ENCODE measurements around the gene CHMP6. TPM values are rescaled to one million over a fixed set of nuclear protein-coding genes. Genes with fewer than 3 reads are reported as not detected.
A peak's percentile ranks its signal among the peaks of the same experiment; 100 is the strongest.

CHMP6 gene
- total and polyA plus RNA-seq, 9 of the 15 experiments (the other 6 are each of a cell fraction or from before 2014, with no cell fraction given) = 0.25 to 30.4 (median 13.4) TPM

DNA sequence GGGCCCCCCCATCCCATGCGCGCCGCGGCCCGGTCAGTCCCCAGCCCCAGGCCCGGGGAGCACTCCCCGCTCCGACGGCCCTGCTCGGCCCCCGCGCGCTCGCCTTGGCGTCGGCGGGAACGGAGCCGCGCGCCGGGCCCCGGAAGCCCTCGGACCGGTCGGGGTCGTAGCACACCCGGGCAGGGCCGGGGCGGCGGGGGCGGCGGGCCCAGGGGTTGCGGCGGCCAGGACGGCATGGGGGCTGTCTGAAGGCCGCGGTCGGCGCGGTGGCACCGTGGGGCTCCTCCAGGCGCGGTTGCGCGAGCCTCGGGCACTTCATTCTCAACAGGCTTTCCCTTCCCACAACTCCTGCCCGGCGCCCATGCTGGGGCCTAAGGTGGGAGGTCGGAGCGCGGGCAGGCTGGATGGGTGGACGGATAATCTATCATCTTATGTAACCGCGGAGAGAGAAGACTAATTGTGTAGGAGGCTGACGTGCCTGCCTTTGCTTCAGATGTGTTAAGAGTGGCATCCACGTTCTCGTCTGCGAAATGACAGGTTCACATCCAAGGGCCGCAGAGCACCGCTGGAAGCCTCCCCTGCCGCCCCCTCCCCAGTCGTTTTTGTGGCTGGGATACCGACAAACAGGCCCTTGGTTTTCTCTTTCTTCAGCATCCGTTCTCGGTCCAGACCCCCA, 44.0 kb downstream of the CHMP6 start:
- ATAC-seq (peak; percentile 11), FAIRE-seq (peak; percentile 15), DNase-seq (ENCODE audit: extremely low read depth in 1 of 4, low spot score in 3 of 4) (peak in 2 of 4 experiments; percentile 57 to 79)
- in situ Hi-C loops (cut with MboI) (no loop called here), intact Hi-C loops (cut with micrococcal nuclease) (loop anchor here (2.0 kb wide), 1 partner anchor 21 kb away; no protein-coding TSS in a partner anchor)
- ChIA-PET POLR2A (interaction anchor here (0.5 to 1.8 kb wide), 13 partner anchors 8 to 626 kb away, joined by 3 to 6 read pairs (median 4); no protein-coding TSS in a partner anchor), CTCF (ENCODE audit: low intra/inter-chr PET ratio) (interaction anchor here (1.4 kb wide), 1 partner anchor 47 kb away, joined by 4 read pairs; no protein-coding TSS in a partner anchor)
- Histone ChIP-seq H4K20me1 (replicated peaks; ENCODE audit: control insufficient read depth, insufficient read depth, low read length) (peaks cover 33% of the 10 kb centered on the region), H3K27ac (ENCODE audit: extremely low read depth, low read depth, low read length) (peak overlapping the region; percentile 33; the same call in 2 of the 3 replicates), H3K9me1 (ENCODE audit: control insufficient read depth, insufficient read depth, low read length) (peaks cover 5% of the 10 kb centered on the region), H3K9me3 (replicated peaks; ENCODE audit: control insufficient read depth, insufficient read depth, low read depth, low read length) (no peaks in the 10 kb centered on the region), H3K79me2 (ENCODE audit: control insufficient read depth, insufficient read depth, low read length) (peaks cover 58% of the 10 kb centered on the region), H2AFZ (ENCODE audit: low read depth, low read length) (no peak overlapping the region), H3K27me3 (ENCODE audit: control insufficient read depth in 2 of 2, insufficient read depth in 2 of 2, low read length in 2 of 2) (no peaks in the 10 kb centered on the region), H3K4me2 (ENCODE audit: insufficient read depth, low read length) (peak overlapping the region; percentile 78), H3K4me3 (peak overlapping the region; percentile 58), H3K36me3 (ENCODE audit: control insufficient read depth, insufficient read depth, low read length) (peaks cover 33% of the 10 kb centered on the region; the same call in 2 of the 3 replicates), H3K9ac (ENCODE audit: insufficient read depth in 1 of 2, low read depth in 2 of 2, low read length in 2 of 2) (peak overlapping the region; percentile 27 to 96), H3K4me1 (replicated peaks in 1 of 2; ENCODE audit: control insufficient read depth in 2 of 2, insufficient read depth in 2 of 2, low read length in 2 of 2) (peaks cover 24 to 82% of the 10 kb centered on the region in 2 experiments)
- WGBS (ENCODE audit: insufficient coverage, low coverage, missing lambda C conversion rate) = 4% methylated on average over 46 of the region's 66 CpGs
- no TSS peak for BruUV-seq (replicated peaks)
- TF ChIP-seq E2F6 (IDR thresholded peaks at IDR 0.05; ENCODE audit: borderline replicate concordance in 1 of 2, extremely low read depth in 1 of 2, insufficient read depth in 1 of 2, insufficient read length in 1 of 2, low read depth in 1 of 2, low read length in 1 of 2, poor library complexity in 1 of 2, severe bottlenecking in 1 of 2) = peak in 1 of 2 experiments; percentile 30
- TF ChIP-seq ZNF324 (CRISPR knock-in tag; IDR thresholded peaks at IDR 0.05) = no peak
- TF ChIP-seq JUND (IDR thresholded peaks at IDR 0.05; ENCODE audit: borderline replicate concordance, low read depth, low read length) = 0 out of 2 replicates have a peak, but pooled peaks have one; percentile 12
- no peak for TF ChIP-seq JUND (tag; IDR thresholded peaks at IDR 0.05; ENCODE audit: borderline replicate concordance, low read depth, low read length)
- TF ChIP-seq CCAR2 (IDR thresholded peaks at IDR 0.05; ENCODE audit: low read depth, low read length) = no peak
- no peak for TF ChIP-seq TAF1 (IDR thresholded peaks at IDR 0.05; ENCODE audit: control insufficient read depth, extremely low read depth, insufficient read depth, low read length, severe bottlenecking)
- TF ChIP-seq ZNF740 (CRISPR knock-in tag; IDR thresholded peaks at IDR 0.05) = no peak
- TF ChIP-seq ZNF740 (tag; IDR thresholded peaks at IDR 0.05) = peak in 1 of 2 experiments; percentile 17; a peak in 1 of 4 replicates
- TF ChIP-seq HOMEZ (CRISPR knock-in tag; IDR thresholded peaks at IDR 0.05) = no peak
- TF ChIP-seq MEF2D (tag; conservative IDR thresholded peaks at IDR 0.05; ENCODE audit: low read depth) = no peak
- TF ChIP-seq MAFK (IDR thresholded peaks at IDR 0.05; ENCODE audit: low read length) = no peak
- no peak for TF ChIP-seq ATF3 (IDR thresholded peaks at IDR 0.05)
- TF ChIP-seq ATF3 (CRISPR knock-in tag; conservative IDR thresholded peaks at IDR 0.05) = no peak
- peak; percentile 36 for TF ChIP-seq FIP1L1 (IDR thresholded peaks at IDR 0.05; ENCODE audit: low read depth, low read length, poor library complexity, severe bottlenecking)
- no peak for TF ChIP-seq L3MBTL2 (IDR thresholded peaks at IDR 0.05)
- no peak for TF ChIP-seq MED1 (CRISPR knock-in tag; IDR thresholded peaks at IDR 0.05; ENCODE audit: borderline replicate concordance)
